Activated gamma-delta T cell treated with Interleukin-2 at 50 U/mL for 16 hours (primary cell): ENCODE data around the gene NRP2.

ENCODE experiments used
- DNase-seq: peaks from one replicate; pipeline ENCODE4 v3.0.0-alpha.2; 2020

Gene NRP2

GRCh38 chr2:205713086-205713485, 30.8 kb downstream of the NRP2 start:
- no peak for DNase-seq

GRCh38 chr2:205714058-205714776, 31.9 kb downstream of the NRP2 start:
- no peak for DNase-seq

GRCh38 chr2:205714789-205715720, 32.8 kb downstream of the NRP2 start:
- DNase-seq = no peak

- DNase-seq = no peak
Measured at GRCh38 chr2:205715831-205716525, 33.7 kb downstream of the NRP2 start.

GRCh38 chr2:205717175-205717846, 35.0 kb downstream of the NRP2 start:
- no peak for DNase-seq

- no peak for DNase-seq
Measured at GRCh38 chr2:205717999-205718398, 35.7 kb downstream of the NRP2 start.

- DNase-seq = no peak
Measured at GRCh38 chr2:205719847-205720246, 37.5 kb downstream of the NRP2 start.

- no peak for DNase-seq
Measured at GRCh38 chr2:205720451-205720902, 38.2 kb downstream of the NRP2 start.

- no peak for DNase-seq
Measured at GRCh38 chr2:205721057-205721449, 38.8 kb downstream of the NRP2 start.

- no peak for DNase-seq
Measured at GRCh38 chr2:205722283-205722918, 40.1 kb downstream of the NRP2 start.

- DNase-seq = no peak
Measured at GRCh38 chr2:205723179-205723578, 40.9 kb downstream of the NRP2 start.

GRCh38 chr2:205725059-205725458, 42.8 kb downstream of the NRP2 start:
- DNase-seq = no peak

GRCh38 chr2:205726506-205726905, 44.2 kb downstream of the NRP2 start:
- no peak for DNase-seq

GRCh38 chr2:205727174-205727573, 44.9 kb downstream of the NRP2 start:
- DNase-seq = no peak

GRCh38 chr2:205728366-205728765, 46.1 kb downstream of the NRP2 start:
- no peak for DNase-seq

- DNase-seq = no peak
Measured at GRCh38 chr2:205730191-205730590, 47.9 kb downstream of the NRP2 start.

GRCh38 chr2:205730701-205731582, 48.6 kb downstream of the NRP2 start:
- no peak for DNase-seq

GRCh38 chr2:205731583-205731981, 49.3 kb downstream of the NRP2 start:
- no peak for DNase-seq

- DNase-seq = no peak
Measured at GRCh38 chr2:205732314-205732713, 50.0 kb downstream of the NRP2 start.

GRCh38 chr2:205733082-205733481, 50.8 kb downstream of the NRP2 start:
- no peak for DNase-seq

GRCh38 chr2:205733648-205734047, 51.3 kb downstream of the NRP2 start:
- no peak for DNase-seq
